ENCODE data around the gene SNORC.

DNA sequence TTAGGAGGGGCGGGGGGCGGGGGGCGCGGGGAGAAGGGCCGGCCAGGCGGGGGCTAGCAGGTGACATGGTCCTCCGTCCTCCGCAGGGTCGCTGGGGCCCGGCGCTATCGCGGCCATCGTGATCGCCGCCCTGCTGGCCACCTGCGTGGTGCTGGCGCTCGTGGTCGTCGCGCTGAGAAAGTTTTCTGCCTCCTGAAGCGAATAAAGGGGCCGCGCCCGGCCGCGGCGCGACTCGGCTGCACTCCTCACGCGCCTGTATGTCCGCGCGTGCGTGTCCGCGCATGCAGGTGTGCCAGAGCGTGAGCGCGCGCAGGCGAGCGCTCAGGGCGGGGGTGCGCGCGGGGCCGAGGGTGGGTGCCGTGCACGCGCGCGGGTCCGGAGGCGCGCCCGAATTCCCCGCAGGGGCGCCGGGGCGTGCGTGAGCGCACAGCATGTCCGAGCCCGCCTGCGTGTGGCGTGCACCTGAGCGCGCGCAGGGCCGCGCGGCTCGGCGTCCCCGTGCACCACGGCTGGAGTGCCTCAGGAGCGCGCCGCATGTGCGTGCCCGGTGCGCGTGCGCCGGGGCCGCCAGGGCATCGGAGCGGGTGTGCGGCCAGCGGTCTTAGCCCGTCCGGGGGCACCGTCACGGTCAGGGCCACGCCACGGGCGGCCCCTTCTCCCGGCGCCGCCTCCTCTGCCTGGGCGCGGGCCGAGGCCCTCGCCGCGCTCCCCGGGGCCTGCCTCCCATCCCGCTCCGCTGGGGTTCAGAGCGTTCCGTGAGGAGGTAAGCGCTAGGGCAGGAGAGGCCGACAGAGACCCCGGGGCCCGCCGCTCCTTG lies 6.3 kb downstream of the SNORC start:
- TF ChIP-seq, protein P1, sequence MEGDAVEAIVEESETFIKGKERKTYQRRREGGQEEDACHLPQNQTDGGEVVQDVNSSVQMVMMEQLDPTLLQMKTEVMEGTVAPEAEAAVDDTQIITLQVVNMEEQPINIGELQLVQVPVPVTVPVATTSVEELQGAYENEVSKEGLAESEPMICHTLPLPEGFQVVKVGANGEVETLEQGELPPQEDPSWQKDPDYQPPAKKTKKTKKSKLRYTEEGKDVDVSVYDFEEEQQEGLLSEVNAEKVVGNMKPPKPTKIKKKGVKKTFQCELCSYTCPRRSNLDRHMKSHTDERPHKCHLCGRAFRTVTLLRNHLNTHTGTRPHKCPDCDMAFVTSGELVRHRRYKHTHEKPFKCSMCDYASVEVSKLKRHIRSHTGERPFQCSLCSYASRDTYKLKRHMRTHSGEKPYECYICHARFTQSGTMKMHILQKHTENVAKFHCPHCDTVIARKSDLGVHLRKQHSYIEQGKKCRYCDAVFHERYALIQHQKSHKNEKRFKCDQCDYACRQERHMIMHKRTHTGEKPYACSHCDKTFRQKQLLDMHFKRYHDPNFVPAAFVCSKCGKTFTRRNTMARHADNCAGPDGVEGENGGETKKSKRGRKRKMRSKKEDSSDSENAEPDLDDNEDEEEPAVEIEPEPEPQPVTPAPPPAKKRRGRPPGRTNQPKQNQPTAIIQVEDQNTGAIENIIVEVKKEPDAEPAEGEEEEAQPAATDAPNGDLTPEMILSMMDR (IDR thresholded peaks at IDR 0.05) = peak in 3 of 4 donors; percentile 7 to 21 (median 12)
- TF ChIP-seq POLR2A (IDR thresholded peaks at IDR 0.05) = peak; percentile 43

Data from right lobe of liver (tissue), 4 donors.